HL-60 (cell line): ENCODE data around the gene TOX2.

Experiments
- DNase-seq, 2 experiments: peaks; one replicate each; pipeline ENCODE4 v3.0.0-alpha.2; 2010 to 2020; ENCODE audit warnings: low read depth in 1 of 2, low spot score in 1 of 2
- H3K27ac ChIP-seq: fragments of 250-450 bp; sonication (Bioruptor Pico); replicated peaks from 2 replicates; pipeline ENCODE4 v1.5.1; 2020; ENCODE audit warnings: mild to moderate bottlenecking, moderate library complexity
- H3K27me3 ChIP-seq: fragments of 250-450 bp; sonication (Bioruptor Pico); 2 replicates; pipeline ENCODE4 v1.5.1; 2021; ENCODE audit warnings: mild to moderate bottlenecking, moderate library complexity; ENCODE audit not compliant: insufficient read depth, poor library complexity, severe bottlenecking
- H3K4me3 ChIP-seq: replicated peaks from 2 replicates; pipeline ENCODE4 v1.5.1; 2011; ENCODE audit warnings: mild to moderate bottlenecking, control low read depth, low read length; ENCODE audit not compliant: insufficient read depth
- GABPA ChIP-seq: IDR thresholded peaks from 2 replicates; pipeline ENCODE4 v1.6.1; 2012; ENCODE audit warnings: low read depth
- POLR2AphosphoS5 ChIP-seq: IDR thresholded peaks from 2 replicates; pipeline ENCODE4 v1.6.1; 2012; ENCODE audit warnings: low read depth
- SPI1 ChIP-seq: IDR thresholded peaks from 2 replicates; pipeline ENCODE4 v1.6.1; 2012; ENCODE audit warnings: low read depth, mild to moderate bottlenecking, borderline replicate concordance
- TF ChIP-seq, protein P1 (sequence below): IDR thresholded peaks from one replicate; pipeline ENCODE4 v1.5.1; 2011; ENCODE audit warnings: low read length, control low read depth, inconsistent platforms; ENCODE audit not compliant: insufficient read depth
- TF ChIP-seq, protein P2 (sequence below): IDR thresholded peaks from 2 replicates; pipeline ENCODE4 v1.6.1; 2012; ENCODE audit warnings: low read depth; ENCODE audit not compliant: insufficient replicate concordance

The TOX2 gene

DNA sequence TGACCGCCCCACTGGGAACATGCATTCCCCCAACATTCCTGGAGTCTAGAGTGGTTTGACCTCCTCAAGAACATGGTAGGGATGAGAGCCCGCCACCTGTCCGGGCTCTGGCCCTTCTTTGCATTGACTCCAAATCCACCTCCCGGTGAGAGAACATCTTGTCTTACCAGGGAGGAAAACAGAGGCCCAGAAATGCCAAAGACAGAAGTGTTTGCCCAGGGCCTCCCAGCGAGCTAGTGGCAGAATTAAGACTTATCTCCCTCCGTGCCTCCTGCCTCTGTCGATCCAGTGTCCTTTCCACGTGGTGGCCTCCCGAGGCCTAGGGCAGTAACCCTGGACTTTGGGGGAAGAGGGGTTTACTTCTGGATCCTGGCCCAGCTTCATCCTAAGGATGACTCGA, 137.5 kb downstream of the TOX2 start:
- no peaks in the 10 kb centered on the region for H3K27me3 ChIP-seq
- no peak overlapping the region for H3K4me3 ChIP-seq
- TF ChIP-seq, protein P1, sequence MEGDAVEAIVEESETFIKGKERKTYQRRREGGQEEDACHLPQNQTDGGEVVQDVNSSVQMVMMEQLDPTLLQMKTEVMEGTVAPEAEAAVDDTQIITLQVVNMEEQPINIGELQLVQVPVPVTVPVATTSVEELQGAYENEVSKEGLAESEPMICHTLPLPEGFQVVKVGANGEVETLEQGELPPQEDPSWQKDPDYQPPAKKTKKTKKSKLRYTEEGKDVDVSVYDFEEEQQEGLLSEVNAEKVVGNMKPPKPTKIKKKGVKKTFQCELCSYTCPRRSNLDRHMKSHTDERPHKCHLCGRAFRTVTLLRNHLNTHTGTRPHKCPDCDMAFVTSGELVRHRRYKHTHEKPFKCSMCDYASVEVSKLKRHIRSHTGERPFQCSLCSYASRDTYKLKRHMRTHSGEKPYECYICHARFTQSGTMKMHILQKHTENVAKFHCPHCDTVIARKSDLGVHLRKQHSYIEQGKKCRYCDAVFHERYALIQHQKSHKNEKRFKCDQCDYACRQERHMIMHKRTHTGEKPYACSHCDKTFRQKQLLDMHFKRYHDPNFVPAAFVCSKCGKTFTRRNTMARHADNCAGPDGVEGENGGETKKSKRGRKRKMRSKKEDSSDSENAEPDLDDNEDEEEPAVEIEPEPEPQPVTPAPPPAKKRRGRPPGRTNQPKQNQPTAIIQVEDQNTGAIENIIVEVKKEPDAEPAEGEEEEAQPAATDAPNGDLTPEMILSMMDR = no peak
- H3K27ac ChIP-seq = no peak overlapping the region
- no peak for DNase-seq

DNA sequence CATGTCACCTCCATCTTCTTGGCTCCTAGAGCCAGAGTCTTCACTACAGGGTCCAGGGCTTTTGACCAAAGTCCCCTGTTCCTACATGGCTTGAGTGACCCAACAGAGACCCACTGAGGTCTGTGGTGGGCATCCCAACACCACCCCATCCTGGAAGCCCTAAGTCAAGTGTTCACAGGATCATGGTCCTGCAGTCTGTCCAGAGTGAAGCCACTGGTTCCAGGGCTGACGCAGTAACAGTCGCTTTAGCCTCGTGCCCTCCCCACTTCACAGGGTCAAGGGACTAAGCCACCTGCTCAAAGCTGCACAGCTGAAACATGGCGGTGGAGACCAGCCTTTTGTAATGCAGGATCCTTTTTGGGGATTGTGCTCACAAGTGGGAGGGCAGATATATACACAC, 138.4 kb downstream of the TOX2 start:
- TF ChIP-seq, protein P1 = no peak
- TF ChIP-seq GABPA = no peak
- TF ChIP-seq SPI1 = no peak
- TF ChIP-seq POLR2AphosphoS5 = no peak
- TF ChIP-seq, protein P2, sequence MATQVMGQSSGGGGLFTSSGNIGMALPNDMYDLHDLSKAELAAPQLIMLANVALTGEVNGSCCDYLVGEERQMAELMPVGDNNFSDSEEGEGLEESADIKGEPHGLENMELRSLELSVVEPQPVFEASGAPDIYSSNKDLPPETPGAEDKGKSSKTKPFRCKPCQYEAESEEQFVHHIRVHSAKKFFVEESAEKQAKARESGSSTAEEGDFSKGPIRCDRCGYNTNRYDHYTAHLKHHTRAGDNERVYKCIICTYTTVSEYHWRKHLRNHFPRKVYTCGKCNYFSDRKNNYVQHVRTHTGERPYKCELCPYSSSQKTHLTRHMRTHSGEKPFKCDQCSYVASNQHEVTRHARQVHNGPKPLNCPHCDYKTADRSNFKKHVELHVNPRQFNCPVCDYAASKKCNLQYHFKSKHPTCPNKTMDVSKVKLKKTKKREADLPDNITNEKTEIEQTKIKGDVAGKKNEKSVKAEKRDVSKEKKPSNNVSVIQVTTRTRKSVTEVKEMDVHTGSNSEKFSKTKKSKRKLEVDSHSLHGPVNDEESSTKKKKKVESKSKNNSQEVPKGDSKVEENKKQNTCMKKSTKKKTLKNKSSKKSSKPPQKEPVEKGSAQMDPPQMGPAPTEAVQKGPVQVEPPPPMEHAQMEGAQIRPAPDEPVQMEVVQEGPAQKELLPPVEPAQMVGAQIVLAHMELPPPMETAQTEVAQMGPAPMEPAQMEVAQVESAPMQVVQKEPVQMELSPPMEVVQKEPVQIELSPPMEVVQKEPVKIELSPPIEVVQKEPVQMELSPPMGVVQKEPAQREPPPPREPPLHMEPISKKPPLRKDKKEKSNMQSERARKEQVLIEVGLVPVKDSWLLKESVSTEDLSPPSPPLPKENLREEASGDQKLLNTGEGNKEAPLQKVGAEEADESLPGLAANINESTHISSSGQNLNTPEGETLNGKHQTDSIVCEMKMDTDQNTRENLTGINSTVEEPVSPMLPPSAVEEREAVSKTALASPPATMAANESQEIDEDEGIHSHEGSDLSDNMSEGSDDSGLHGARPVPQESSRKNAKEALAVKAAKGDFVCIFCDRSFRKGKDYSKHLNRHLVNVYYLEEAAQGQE = no peak
- H3K4me3 ChIP-seq = no peak overlapping the region
- H3K27me3 ChIP-seq = no peaks in the 10 kb centered on the region
- no peak overlapping the region for H3K27ac ChIP-seq
- DNase-seq = no peak

DNA sequence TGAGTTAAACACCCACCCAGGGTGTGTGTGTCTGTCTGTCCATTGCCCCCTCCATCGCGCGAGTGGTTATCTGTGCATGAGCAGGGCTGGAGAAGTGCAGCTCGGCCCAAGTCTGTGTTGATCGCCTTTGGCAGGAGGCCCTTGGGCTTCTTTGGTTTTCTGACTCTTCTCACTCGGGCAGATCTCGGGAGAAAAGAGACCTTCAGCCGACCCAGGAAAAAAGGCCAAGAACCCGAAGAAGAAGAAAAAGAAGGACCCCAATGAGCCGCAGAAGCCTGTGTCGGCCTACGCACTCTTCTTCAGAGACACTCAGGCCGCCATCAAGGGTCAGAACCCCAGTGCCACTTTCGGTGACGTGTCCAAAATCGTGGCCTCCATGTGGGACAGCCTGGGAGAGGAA, 139.5 kb downstream of the TOX2 start:
- no peak overlapping the region for H3K4me3 ChIP-seq
- no peak for TF ChIP-seq SPI1
- TF ChIP-seq GABPA = no peak
- TF ChIP-seq, protein P1 = no peak
- TF ChIP-seq, protein P2 = no peak
- TF ChIP-seq POLR2AphosphoS5 = no peak
- no peak for DNase-seq
- H3K27me3 ChIP-seq = no peaks in the 10 kb centered on the region
- no peak overlapping the region for H3K27ac ChIP-seq

DNA sequence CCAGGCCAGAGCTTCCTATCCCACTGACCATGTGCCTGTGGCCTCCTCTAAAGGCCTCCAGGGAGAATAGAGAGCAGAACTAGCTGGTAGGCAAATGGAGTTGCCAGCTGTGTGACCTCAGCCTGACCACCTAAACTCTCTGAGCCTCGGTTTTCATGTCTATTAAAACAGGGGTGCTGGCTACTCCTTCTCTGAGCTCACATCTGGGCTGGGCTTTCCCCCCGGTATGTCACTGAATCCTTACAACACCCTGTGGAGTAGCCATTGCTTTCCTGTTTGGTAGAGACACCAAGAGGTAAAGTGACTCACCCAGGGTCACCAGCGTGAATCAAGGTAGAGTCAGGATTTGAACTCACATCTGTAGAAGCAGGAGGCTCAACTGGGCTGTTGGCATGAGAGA, 140.2 kb downstream of the TOX2 start:
- DNase-seq = no peak
- TF ChIP-seq, protein P2 = no peak
- TF ChIP-seq, protein P1 = no peak
- TF ChIP-seq SPI1 (no peak), GABPA (no peak), POLR2AphosphoS5 (no peak)
- no peak overlapping the region for H3K27ac ChIP-seq

More for the DNA sequence above, 140.2 kb downstream of the TOX2 start:
- H3K4me3 ChIP-seq = no peak overlapping the region
- no peaks in the 10 kb centered on the region for H3K27me3 ChIP-seq
